Activated CD4-positive, CD25-positive, alpha-beta regulatory T cell (primary cell): ENCODE measurements around the gene NCAM1.

ENCODE experiments used
- DNase-seq, 4 experiments: peaks; one replicate each; lab custom pipeline; 2025; lab: John Stamatoyannopoulos, UW

NCAM1 gene

DNA sequence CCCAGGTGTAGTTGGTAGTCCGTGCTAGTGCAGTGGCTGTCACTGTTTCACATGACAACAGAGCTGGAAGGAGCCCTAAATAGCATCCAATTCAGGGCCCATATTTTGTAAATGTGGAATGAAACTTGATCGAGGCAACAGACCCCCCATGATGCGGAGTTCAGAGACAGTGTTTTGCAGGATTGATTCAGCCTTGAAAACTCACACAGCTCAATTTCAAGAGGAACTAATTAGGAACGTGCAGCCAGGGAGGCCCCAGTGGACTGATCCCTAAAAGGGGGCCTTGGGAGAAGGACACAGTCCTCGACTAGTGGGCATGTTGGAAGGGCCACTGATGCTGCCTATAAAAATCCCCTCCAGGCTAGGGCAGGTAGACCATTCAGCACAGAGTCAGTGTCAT lies 292.2 kb downstream of the NCAM1 start:
- DNase-seq = no peak

- no peak for DNase-seq
Measured at GRCh38 chr11:113255096-113255495, 293.9 kb downstream of the NCAM1 start.

DNA sequence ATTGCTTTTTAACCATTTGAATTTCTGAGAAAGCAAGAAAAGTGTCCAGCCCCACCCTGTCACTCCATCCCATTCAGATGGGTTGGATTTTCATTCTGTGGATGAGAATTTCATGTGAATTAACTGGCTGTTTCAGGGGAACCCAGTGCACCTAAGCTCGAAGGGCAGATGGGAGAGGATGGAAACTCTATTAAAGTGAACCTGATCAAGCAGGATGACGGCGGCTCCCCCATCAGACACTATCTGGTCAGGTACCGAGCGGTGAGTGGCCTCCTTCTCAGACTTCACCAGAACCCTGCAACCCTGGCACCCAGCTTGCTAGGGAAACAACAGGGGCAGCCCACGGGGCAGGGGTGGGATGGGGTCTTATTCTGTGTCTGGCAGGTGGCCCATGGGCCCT lies 294.5 kb downstream of the NCAM1 start:
- DNase-seq = no peak

DNA sequence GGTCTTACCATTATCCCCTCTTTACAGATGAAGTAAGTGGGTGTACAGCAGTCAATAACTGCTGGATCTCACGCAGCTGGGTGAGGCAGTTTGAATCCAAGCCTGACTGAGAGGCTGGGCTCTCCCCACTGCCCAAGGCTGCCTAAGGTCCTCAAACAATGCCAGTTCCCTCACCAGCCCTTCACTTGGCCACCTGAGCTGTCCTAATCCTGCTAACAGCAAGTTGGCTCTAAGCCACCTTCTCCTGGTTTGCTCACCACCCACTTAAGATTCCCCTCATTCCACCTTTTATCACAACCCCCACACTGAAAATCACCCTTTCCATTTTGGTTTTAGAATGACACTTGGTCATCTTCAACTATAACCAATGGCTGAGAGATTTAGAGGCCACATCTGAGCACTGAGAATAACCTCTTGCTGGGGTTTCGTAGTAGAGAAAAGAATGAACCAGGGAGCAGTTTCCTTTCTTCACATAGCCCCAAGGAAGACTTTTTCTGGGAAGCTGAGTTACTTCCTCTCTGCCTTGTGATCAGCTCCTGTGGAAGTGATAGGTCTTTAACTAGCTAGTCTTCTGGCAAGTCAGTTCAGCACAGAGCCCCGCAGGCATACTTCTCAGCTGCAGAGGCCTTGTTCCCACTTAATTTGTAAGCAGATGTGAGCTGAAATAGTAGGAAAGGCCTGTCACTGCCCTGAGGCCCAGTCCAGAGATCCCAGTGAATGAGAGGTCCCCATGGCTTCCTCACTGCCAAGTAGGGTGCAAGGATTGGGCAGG lies 295.4 kb downstream of the NCAM1 start:
- no peak for DNase-seq

GRCh38 chr11:113260096-113260425 lies 298.8 kb downstream of the NCAM1 start:
- no peak for DNase-seq

GRCh38 chr11:113260541-113260940 lies 299.3 kb downstream of the NCAM1 start:
- DNase-seq = no peak

GRCh38 chr11:113261709-113262475 lies 300.7 kb downstream of the NCAM1 start:
- DNase-seq = no peak

GRCh38 chr11:113262594-113262993 lies 301.4 kb downstream of the NCAM1 start:
- DNase-seq = no peak

GRCh38 chr11:113263458-113264259 lies 302.4 kb downstream of the NCAM1 start:
- DNase-seq = no peak

DNA sequence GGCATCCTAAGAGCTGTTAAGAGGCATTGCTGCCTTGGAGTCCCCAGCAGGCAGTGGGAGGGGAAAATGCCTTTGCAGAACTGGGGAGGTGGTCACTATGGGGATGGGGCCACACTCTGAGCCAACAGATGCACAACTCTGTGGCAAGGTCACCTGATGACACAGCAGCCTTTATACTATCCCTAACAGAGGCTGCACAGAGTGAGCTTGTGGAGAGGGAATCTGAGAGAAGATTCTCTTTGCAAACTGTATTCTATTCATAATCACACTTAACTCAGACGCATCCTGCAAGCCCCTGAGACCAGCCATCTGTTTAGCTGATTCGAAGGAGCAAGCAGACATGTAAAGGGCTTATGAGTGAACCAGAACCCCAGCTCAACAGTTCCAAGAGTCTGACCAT lies 304.1 kb downstream of the NCAM1 start:
- no peak for DNase-seq

DNA sequence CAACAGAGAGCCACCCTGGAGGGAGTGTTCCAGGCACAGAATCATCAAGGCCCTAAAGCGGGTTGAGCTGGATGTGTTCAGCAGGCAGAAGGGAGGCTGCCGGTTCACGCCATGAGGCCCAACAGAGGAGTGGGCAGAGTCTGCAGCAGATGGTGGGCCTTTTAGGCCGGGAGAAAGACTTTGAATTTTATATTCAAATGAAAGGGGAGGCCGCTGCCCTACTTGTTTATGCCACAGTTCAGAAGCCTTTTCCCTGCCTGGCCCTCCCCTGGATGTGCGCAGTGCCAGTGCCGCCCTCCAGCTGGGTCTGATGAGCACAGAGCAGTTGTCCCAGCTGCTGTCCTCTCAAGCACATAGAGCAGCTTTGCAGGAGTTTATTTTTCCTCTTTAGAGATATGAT lies 306.3 kb downstream of the NCAM1 start:
- no peak for DNase-seq

DNA sequence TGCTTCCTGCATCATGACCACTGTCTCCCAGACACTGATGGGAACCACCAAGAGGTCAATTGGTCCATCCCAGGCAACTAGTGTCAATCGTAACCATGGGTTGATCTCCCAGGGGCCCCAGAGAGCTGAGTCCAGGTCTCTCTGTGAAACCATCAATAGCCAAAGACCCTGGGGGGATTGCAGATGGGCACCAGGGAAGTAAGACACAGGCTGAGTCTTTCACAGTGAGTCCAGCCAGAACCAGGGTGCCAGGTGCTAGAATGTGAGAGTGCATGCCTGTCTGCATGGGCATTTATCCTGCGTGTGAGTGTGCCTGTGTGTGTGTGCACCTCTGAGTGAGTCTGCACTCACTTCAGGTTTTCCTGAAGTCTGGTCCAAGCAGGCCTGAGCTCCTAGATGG lies 307.9 kb downstream of the NCAM1 start:
- no peak for DNase-seq

DNA sequence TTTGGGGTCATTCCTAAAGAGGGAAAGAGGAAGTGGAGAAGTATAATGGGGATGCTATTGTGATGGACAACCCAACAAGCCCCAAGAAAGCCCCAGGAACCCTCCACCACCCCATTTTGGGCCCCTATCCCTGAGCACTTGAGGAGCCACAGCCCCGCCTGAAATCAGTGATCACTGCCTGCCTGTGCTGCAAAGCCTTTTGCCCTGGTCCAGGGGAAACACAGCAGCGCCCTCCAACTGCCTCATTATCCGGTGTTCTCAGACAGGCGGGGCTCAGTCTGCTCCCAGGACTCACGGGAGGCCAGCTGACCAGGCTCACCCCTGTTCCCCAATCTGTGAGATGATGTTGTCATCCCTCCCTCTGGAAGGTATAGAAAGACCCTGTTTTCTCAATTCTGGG lies 308.4 kb downstream of the NCAM1 start:
- DNase-seq = no peak

DNA sequence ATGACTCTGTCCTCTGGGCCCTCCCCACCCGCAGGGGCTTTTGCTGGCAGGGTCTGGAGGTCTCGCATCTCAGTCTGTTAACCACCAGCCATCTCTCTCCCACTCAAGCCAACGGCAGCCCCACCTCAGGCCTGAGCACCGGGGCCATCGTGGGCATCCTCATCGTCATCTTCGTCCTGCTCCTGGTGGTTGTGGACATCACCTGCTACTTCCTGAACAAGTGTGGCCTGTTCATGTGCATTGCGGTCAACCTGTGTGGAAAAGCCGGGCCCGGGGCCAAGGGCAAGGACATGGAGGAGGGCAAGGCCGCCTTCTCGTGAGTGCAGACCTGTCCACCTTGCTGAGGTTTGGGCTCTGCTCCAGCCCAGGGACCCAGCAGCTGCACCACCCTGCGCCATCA lies 308.9 kb downstream of the NCAM1 start:
- DNase-seq = no peak

- no peak for DNase-seq
Measured at GRCh38 chr11:113271551-113272245, 310.5 kb downstream of the NCAM1 start.

GRCh38 chr11:113272281-113272680 lies 311.1 kb downstream of the NCAM1 start:
- no peak for DNase-seq

GRCh38 chr11:113272927-113273615 lies 311.9 kb downstream of the NCAM1 start:
- DNase-seq = no peak

DNA sequence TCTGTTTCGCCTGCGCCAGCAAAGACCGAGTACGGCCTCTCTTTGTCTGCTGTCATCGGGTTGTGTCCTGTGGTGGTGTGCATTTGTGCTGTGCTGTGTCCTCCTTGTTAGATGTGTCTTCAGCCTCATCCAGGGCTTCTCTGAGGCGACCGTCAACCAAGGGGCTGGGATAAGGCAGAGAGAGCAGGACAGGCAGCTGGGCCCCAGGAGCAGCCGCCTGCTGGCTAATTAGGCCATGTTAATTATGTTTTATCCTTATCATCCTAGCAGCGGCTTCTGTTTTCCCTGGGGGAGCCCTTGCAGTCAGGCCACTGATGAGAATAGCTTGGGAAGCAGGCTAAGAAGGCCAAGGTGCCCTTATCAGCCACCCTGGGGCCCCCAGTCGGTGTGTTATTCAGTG lies 312.5 kb downstream of the NCAM1 start:
- DNase-seq = no peak

DNA sequence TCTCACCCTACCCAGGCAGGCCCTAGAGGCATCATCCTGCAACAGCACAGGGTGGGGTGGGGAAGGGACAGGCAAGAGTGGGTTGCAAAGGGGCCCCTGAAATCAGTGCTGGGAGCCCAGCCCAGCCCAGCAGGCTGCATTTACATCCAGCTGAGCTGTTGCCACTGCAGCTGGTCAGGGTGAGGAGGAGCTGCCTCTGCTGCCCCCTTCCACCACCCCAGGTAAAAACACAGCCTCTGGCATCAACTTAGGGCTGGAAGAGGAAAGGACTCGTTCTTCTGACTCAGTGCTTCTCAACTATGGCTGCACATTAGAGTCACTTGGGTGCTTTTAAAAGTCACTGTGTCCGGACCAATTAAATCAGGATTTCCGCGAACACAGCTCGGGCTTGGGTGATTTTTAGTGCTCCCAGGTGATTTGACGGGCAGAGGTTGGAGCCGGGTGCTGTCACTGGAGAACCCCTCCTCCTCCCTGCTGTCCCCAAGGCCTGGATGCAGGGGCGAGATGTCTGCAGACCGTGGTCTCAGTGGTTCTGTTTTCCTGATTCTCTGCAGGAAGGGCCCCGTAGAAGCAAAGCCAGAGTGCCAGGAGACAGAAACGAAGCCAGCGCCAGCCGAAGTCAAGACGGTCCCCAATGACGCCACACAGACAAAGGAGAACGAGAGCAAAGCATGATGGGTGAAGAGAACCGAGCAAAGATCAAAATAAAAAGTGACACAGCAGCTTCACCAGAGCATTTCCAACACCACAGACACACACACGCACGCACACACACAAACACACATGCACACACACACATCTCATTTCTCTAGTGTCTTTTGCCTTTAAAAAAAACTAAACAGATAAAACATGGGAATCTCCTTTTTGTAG lies 313.7 kb downstream of the NCAM1 start:
- DNase-seq = no peak

DNA sequence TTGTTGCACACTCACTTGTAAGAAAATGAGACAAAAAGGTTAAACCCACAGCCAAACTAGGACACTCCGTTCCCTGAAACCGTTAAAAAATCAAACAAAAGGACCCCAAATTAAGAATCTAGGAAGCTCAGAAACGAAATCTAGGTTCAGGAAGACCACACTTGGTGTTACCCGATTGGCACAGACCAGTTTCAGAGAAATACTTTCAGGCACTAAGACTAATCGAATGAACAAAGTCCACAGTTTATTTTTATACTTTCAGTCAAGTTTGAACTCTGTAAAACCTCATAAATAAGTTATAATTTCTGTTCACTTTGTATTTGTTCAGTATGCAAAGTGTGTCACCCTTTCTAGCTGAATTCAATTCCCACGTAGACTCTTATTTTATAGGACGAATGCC lies 314.4 kb downstream of the NCAM1 start:
- DNase-seq = no peak

GRCh38 chr11:113276466-113276865 lies 315.2 kb downstream of the NCAM1 start:
- no peak for DNase-seq
